GM21381 (cell line): ENCODE results near the gene WFDC11.
"Not testable (repeated sequence)": the region's sequence is repeated elsewhere in the genome, so short reads cannot be mapped to it uniquely, and the experiment has no call there.

Experiments
- ATAC-seq: cut with Tn5 transposase; IDR thresholded peaks from one replicate; pipeline ENCODE4 v1.9.1; 2021; ENCODE audit warnings: mild to moderate bottlenecking, moderate library complexity; ENCODE audit not compliant: unreplicated experiment

The WFDC11 gene

DNA sequence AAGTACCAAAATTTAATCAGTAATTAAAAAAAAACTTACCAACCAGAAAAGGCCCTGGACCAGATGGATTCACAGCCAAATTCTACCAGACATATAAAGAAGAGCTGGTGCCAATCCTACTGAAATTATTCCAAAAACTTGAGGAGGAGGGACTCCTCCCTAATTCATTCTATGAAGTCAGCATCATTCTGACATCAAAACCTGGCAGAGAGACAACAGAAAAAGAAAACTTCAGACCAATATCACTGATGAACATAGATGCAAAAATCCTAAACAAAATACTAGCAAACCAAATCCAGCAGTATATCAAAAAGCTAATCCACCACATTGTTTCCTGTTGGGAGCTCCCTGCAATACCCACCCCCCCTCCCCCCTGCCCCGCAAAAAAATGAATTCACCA, at the start of gene WFDC11:
Gene WFDC11, minus strand, starts transcription at position 101 of the 400 bp plus-strand sequence. CDS start 19,639 bp downstream, outside the sequence.
- no peak for ATAC-seq

GRCh38 chr20:45716141-45716688, 46.2 kb upstream of the WFDC11 start:
- ATAC-seq = not testable (repeated sequence)

- no peak for ATAC-seq
Observed at GRCh38 chr20:45704969-45705637, 35.1 kb upstream of the WFDC11 start, which contains the start of gene WFDC10B. TSS of gene WFDC10B (minus strand) at chr20:45705019. CDS start at chr20:45685992, 19,027 bp downstream.

GRCh38 chr20:45701873-45702272, 31.8 kb upstream of the WFDC11 start, which contains the start of gene WFDC13:
TSS of gene WFDC13 (plus strand) at chr20:45702038. CDS start at chr20:45702124, 86 bp downstream.
- ATAC-seq = no peak

DNA sequence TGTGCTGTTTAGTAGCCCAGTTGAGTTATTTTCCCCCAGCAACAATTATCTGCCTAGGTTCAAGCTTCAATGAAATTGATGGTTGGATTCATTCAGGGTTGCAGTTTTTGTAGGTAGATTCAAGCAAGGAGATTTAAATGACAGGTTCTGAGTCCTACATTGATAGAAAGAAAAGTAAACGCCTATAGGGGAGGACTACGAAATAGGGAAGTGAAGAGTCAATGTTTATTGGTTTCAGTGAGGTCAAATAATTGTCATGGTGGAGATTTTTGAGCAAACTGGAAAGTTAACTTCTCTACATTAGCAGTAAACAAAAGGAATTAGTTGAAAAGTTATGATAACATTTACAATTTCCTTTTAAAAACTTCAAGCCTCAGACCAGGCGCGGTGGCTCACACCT, 31.1 kb upstream of the WFDC11 start:
- ATAC-seq = no peak

GRCh38 chr20:45695496-45695895, 25.5 kb upstream of the WFDC11 start:
- ATAC-seq = no peak

DNA sequence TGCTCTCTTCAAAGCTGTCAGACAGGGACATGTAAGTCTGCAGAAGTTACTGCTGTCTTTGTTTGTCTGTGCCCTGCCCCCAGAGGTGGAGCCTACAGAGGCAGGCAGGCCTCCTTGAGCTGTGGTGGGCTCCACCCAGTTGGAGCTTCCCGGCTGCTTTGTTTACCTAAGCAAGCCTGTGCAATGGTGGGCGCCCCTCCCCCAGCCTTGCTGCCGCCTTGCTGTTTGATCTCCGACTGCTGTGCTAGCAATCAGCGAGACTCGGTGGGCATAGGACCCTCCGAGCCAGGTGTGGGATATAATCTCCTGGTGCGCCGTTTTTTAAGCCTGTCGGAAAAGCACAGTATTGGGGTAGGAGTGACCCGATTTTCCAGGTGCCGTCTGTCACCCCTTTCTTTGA, 23.3 kb upstream of the WFDC11 start:
- not testable (repeated sequence) for ATAC-seq

- ATAC-seq = no peak
Observed at GRCh38 chr20:45685896-45686295, 15.9 kb upstream of the WFDC11 start.

DNA sequence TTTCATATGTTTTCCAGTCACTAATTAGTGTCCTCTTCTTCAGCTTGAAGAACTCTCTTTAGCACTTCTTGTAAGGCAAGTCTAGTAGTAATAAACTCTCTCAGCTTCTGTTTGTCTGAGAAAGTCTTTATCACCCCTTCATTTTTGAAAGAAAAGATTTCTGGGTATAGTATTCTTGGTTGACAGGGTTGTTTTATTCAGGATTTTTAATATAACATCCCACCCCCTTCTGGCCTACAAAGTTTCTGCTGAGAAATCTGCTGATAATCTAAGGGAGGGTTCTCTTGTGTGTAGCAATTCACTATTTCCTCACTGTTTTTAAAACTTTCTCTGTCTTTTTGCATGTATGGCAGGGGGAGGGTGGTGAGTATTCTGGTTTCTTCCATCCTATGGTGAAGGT, 9.6 kb upstream of the WFDC11 start:
- ATAC-seq = no peak

- no peak for ATAC-seq
Observed at GRCh38 chr20:45672765-45673164, 2.7 kb upstream of the WFDC11 start.

GRCh38 chr20:45657038-45657437, 13.0 kb downstream of the WFDC11 start:
- ATAC-seq = not testable (repeated sequence)

DNA sequence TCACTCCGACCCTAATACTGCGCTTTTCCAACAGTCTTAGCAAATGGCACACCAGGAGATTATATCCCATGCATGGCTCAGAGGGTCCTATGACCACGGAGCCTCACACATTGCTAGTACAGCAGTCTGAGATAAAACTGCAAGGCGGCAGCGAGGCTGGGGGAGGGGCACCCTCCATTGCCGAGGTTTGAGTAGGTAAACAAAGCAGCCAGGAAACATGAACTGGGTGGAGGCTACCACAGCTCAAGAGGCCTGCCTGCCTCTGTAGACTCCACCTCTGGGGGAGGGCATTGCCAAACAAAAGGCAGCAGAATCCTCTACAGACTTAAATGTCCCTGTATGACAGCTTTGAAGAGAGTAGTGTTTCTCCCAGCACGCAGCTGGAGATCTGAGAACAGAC, 18.3 kb downstream of the WFDC11 start:
- ATAC-seq = not testable (repeated sequence)

DNA sequence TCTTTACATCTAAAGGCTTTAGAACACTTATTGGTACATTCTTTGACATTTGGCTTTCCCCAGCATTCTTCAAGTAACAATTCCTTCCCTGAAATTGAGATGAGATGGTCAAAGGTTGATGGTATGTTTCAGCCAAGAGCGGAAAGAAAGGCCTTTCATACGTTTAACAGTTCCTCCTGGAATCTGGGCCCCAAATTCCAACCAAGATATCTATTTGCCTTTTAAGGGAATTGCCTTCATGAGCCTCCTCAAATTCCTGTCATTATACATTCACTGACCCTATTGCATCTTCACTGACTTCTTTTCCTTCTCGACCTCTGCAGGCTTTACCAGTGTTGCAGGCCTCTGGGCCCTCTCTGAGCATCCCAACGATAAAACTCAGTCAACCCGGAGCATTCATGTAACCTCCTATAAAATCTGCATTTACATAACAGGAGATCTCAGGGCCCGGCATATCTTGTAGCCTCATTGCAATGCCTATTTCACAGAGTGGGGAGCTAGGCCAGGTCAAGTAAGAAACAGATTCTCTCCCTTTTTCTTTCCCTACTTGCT, 20.7 kb downstream of the WFDC11 start:
- no peak for ATAC-seq

GRCh38 chr20:45647441-45648050, 22.5 kb downstream of the WFDC11 start:
- ATAC-seq = no peak

GRCh38 chr20:45646875-45647274, 23.2 kb downstream of the WFDC11 start:
- ATAC-seq = no peak

- not testable (repeated sequence) for ATAC-seq
Observed at GRCh38 chr20:45645869-45646268, 24.2 kb downstream of the WFDC11 start.

DNA sequence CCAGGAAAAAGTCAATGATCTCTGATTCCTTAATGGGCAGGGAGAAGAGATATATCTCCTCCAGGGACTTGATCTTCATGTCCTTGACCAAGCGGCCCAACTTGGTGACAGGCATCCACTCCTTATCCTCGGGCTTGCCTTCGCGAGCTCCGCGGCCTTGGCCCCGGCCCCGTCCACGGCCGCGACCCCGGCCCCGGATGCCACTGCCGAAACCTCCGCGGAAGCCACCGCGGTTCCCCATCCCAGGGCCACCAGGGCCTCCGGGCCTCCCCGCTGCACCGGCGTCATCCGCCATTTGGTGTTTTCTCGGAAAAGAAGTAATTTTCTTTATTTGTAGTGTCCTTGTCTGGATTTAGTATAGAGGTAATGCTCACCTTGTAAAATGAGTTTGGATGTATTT, 29.0 kb downstream of the WFDC11 start:
- not testable (repeated sequence) for ATAC-seq

DNA sequence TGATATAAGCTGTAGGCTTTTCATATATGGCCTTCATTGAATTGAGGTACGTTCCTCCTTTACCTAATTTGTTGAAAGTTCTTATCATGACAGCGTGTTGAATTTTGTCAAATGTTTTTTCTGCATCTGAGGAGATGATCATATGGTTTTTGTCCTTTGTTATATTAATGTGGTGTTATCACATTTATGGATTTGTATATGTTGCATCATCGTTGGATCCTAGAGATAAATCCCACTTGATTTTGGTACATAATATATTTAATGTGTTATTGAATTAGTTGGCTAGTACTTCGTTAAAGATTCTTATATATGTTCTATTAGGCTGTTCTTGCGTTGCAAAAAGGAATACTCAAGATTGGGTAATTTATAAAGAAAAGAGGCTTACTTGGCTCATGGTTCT, 30.4 kb downstream of the WFDC11 start:
- no peak for ATAC-seq

- ATAC-seq = no peak
Observed at GRCh38 chr20:45636513-45636912, 33.5 kb downstream of the WFDC11 start.

GRCh38 chr20:45631184-45631583, 38.9 kb downstream of the WFDC11 start, which contains the start of gene WFDC9:
TSS of gene WFDC9 (minus strand) at chr20:45631284. CDS start at chr20:45610181, 21,103 bp downstream.
- ATAC-seq = no peak

- ATAC-seq = no peak
Observed at GRCh38 chr20:45630371-45630770, 39.7 kb downstream of the WFDC11 start.
